Renal cortical epithelial cell (primary cell): ENCODE data around the gene PRMT2. TPM values are rescaled to one million over a fixed set of nuclear protein-coding genes. Genes with fewer than 3 reads are reported as not detected.
A peak's percentile ranks its signal among the peaks of the same experiment; 100 is the strongest.
"Not testable (repeated sequence)": the region's sequence is repeated elsewhere in the genome, so short reads cannot be mapped to it uniquely, and the experiment has no call there.

Experiments used
- DNase-seq: peaks from one replicate; pipeline ENCODE4 v3.0.0-alpha.2; 2011; ENCODE audit warnings: low read depth
- total RNA-seq: library from RNA; depleted of rRNA; stranded (reverse); fragments of >200 nt; gene quantifications from 2 replicates; pipeline ENCODE4 v1.2.3, GENCODE V29; 2014

Gene PRMT2
- total RNA-seq, 1 donor from 2014 or later: 163 TPM

DNA sequence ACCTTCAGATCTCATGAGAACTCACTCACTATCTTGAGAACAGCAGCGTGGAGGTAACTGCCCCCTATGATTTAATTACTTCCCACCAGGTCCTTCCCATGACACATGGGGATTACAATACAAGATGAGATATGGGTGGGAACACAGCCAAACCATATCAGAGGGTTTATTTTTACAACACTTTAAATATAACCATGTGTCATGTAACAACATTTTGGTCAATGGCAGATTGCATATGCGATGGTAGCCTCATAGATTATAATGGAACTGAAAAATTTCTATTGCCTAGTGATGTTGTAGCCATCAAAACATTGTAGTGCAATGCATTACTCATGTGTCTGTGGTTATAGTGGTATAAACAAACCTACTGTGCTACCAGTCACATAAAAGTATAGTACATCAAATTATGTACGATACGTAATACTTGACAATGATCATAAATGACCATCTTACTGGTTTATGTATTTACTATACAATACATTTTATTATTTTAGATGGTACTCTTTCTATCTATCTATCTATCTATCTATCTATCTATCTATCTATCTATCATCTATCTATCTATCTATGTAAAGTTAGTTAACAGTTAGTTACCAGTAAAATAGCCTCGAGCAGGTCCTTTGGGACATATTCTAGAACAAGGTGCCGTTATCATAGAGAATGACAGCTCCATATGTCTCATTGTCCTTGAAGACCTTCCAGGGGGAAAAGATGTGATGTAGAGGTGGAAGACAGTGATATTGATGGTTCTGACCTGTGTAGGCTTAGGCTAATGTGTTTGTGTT is 18.0 kb upstream of the PRMT2 start:
- no peak for DNase-seq

DNA sequence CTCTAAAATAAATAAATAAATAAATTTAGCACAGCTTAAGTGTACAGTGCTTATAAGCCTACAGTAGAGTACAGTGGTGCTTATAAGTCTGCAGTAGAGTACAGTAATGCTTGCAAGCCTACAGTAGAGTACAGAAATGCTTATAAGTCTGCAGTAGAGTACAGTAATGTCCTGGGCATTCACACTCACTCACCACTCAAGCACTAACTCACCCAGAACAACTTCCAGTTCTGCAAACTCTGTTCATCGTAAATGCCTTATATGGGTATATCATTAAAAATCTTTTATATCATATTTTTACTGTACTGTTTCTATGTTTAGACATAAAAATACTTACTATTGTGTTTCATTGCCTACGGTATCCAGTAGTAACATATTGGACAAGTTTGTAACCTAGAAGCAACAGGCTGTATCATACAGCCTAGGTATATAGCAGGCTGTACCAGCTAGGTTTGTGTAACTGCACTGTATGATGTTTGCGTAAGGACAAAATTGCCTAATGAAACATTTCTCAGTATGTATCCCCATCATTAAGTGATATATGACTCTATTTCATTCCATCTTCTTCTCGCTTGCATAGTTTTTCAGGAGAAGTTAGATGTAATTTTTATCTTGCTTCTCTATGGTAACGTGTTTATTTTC is 16.6 kb upstream of the PRMT2 start:
- DNase-seq: no peak

DNA sequence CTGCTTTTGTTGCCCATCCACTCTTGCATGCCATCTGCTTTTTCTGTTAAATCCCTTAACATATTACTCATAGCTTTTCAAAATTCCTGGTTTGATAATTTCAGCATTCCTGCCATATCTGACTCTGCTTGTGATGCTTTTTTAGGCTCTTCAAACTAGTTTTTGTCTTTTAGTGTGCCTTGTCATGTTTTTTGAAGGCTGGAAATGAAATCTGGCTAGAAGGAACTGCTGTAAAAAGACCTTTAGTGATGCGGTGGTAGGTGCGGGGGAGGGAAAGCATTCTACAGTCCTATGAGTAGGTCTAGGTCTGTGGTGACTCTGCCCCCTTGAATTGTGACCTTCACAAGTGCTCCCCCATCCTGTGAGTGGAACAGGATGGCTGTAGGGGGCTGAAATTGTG is 15.6 kb upstream of the PRMT2 start:
- DNase-seq: no peak

DNA sequence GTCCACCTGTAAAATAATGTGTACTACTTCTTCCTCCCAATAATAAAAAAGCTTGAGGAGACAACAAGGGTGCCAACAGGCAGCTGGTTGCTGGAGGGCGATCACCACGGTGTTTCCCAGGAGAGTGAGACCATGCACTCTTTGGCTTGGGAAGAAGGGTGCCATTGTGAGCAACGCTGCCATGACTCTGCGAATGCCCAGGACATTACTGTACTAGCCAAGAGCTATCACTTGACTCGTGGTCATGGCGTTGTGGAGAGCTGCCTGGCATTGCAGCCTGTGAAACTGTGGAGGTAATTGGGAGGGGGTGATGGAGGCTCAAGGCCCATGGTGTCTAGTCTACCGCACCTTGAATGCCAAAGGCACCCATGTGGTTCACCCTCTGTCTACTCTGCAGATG is 14.6 kb upstream of the PRMT2 start:
- DNase-seq: no peak

DNA sequence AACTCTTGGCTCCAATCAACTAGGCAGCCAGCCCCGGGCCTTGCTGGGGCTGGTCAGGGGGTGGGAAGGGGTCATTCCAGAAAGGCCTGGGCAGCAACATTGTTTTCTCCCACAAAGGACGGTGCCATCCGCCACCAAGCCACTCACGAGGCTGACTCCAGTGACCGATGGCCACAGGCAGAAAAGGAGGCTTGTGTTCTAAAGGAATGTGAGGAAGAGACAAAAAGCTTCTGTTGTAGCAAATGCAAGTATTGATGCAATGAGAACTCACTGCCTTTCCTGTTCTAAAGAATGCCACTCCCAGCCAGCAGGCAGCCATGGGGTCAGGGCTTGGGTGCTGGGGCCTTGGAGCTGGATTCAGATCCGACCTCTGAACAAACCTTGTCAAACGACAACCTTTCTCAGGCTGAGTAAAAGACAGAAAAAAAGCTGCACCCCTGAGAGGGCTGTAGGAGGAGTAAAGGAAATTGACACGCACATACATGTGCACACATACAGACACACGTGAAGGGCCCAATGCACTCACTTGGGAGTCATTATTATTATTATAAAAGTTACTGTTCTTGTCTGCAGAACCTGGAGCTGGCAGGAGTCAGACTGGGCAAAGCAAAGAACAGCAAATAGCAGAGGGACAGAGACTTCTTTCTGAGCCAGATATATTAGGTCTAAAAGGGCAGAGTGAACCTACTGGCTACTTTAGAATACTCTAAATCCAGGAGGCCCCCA is 13.9 kb upstream of the PRMT2 start:
- no peak for DNase-seq

DNA sequence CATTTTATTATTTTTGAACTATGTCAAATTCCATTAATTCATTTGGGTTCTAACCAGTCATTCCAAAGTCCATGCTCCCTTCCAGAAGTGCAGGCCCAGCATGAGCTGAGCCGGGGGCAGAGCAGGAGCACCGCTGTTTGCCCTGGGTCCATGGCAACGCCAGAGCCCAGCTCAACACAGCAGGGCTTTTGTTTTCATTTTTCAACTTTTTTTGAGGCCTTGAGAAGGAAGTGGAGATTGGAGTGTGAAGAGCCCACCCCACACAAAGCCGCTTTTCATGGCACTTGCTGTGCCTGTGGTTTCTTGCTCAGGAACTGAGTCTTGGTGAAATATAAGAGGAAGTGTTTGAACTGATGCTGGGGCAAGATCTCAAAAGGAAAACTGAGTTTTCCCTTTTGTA is 13.2 kb upstream of the PRMT2 start:
- DNase-seq: no peak

DNA sequence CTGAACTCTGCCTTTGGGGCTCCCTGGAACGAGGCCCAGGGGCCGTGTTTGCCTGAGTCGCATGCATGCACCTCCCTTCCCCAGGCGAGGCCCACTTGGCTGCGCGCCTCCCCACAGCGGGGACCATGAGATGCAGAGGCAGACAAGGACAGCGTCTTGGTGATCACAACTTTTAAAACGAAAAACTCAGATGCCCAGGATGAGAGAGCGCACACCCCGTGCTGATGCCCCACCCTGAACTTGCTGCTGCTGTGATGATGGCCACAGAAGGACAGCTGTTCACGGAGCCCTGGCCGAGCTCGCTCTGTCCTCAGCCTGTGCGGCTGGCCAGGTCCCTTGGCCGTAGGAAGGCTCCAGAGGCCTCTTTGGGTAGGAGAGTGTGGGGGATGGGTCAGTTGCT is 11.4 kb upstream of the PRMT2 start:
- DNase-seq: no peak

DNA sequence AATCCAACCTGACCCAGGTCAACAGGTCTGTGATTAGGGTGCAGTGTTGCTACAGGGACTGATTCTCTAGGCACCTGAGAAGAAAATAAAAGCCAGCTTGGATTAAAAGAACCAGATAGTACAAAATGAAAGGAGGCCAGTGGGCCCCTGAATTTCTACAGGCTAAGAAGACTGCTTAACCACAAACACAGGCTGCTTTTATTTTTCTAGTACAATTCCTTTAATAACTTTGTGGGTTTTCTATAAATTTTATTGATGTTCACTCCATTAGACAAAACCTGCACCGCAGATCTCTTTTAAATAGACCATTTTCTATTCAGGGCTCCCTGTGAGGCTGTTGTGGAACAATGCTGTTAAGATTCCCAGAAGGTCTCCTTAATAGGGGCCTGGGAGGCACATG is 9.7 kb upstream of the PRMT2 start:
- no peak for DNase-seq

DNA sequence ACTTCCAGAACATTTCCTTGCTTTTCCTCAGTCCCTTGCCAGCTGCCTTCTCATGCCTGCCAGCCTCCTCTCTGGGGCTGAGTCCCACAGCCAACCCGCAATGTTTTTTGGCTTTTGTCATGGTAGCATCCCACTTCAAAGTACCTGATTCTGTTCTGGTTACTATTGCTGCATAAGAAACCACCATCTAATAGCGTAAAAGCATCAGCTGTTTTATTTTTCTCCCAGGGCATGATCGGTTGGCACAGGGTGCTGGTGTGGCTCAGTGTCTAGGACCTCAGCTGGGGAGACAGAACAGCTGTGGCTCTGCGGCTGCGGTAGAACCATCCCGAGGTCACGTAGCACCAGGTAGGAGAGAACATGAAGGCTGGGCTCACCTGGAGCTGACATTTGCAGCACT is 8.9 kb upstream of the PRMT2 start:
- DNase-seq: no peak

DNA sequence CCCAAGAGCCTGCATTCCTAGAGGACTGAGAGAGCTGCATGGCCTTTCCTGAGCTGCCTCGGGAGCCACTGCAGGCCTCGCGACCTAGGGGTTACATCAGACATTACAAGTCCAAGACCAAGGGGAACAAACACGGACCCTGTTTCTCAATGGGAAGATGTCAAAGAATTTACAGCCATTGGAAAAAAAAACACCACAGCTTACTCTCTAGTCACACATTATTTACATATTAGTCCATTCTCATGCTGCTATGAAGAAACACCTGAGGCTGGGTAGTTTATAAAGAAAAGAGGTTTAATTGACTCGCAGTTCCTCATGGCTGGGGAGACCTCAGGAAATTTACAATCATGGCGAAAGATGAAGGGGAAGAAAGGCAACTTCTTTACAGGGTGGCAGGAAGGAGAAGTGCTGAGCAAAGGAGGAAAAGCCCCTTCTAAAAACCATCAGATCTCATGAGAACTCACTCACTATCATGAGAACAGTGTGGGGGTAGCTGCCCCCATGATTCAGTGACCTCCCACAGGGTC is 8.4 kb upstream of the PRMT2 start:
- no peak for DNase-seq

DNA sequence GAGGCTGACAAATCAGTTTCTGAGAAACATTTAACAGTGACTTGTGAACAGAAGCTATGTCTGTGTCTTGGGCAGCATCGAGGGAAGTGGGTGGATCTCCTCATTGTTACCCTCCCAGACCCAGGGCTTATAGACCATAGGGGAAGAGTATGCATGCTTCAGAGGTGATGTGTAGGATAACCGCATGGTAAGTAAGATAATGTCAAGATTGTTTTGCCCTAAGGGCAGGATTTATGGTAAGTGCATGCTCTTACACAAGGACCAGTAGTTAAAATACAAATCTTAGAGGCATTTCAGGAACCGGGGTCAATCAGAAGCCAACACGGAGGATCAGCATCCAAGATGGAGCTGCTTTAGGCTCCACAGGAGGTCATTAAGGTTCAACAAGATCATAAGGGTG is 7.7 kb upstream of the PRMT2 start:
- DNase-seq: no peak

DNA sequence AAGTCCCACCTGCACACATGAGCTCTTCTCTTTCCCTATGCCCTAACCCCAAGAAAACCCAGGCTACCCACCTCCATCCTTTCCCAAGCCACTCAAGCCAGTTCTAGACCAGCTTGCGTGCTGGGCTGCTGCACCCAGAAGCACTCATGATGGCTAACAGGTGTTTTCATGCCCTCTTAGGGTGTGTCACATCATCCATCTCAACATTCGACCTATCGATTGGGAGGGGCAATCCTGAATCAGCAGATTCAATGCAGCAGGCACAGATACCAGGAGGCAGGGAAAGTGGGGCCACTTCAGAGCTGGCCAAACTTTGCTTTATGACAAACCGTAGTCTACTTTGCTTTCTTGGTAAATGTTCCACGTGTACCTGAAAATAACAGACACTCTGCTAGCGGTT is 6.6 kb upstream of the PRMT2 start:
- DNase-seq: no peak

DNA sequence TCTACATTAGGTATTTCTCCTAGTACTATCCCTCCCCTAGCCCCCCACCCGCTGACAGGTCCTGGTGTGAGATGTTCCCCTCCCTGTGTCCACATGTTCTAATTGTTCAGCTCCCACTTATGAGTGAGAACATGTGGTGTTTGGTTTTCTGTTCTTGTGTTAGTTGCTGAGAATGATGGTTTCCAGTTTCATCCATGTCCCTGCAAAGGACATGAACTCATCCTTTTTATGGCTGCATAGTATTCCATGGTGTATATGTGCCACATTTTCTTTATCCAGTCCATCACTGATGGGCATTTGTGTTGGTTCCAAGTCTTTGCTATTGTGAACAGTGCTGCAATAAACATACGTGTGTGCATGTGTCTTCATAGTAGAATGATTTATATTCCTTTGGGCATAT is 4.6 kb upstream of the PRMT2 start:
- not testable (repeated sequence) for DNase-seq

DNA sequence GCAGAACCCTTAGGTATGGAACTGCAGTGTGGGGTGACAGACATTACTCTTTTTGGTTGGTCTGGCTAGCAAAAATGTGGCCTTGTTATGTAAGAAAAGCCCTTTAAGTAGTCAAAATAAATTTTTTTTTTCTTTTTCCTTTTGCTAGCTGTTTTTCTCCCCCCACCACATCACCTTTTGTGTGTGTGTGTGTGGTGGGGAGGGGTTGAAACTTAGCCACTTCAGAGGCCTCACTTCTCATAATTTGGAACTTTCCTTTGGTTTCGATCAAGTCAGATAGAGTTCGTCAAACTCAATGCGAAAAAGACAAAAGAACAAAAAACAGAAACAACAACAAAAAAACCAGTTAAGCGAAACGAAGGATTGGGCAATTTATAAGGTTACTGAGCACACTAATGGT is 1.9 kb upstream of the PRMT2 start:
- DNase-seq: no peak

DNA sequence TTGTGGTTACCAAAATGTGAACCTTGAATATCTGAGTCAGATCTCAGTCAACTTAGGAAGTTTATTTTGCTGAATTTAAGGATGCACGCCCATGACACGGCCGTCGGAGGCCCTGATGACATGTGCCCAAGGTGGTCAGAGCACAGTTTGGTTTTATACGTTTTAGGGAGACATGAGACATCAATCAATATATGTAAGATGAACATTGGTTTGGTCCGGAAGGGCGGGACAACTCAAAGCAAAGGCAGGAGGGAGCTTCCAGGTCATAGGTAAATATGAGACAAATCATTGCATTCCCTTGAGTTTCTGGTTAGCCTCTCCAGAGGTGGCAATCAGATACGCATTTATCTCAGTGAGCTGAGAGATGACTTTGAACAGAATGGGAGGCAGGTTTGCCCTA is 1.0 kb upstream of the PRMT2 start:
- DNase-seq: no peak

DNA sequence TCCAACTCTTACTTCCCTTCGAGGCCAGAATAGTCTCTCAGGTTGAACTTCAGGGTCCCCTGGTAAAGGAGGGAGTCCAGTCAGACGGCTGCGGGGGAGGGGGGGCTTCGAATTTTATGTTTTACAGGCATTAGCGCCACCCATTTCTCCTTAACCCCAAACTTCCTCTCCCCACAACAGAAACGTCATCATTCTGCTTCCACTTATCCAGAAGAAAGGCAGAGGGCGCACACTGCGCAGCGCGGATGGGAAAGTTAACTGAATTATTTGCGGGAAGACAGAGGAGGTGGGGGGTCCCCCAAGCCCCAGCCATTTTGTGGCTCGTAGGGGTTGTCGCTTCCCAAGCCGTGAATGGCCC is 529 bp upstream of the PRMT2 start:
- peak; percentile 74 for DNase-seq

DNA sequence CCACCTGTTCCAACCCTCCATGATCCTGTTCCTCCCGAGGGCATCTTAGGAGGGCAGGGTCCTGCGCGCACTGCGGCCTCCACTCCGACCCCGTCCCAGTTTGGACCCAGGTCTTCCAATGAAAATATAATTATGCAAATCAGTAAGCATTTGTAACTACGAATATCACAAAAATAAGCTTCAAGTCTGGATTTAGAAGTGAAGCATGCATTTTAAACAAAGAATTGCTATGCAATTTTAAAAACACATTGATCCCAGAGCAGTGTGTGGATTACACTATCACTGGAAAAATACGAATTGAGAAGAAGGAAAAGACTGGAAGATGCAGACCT is 673 bp downstream of the PRMT2 start:
- no peak for DNase-seq

DNA sequence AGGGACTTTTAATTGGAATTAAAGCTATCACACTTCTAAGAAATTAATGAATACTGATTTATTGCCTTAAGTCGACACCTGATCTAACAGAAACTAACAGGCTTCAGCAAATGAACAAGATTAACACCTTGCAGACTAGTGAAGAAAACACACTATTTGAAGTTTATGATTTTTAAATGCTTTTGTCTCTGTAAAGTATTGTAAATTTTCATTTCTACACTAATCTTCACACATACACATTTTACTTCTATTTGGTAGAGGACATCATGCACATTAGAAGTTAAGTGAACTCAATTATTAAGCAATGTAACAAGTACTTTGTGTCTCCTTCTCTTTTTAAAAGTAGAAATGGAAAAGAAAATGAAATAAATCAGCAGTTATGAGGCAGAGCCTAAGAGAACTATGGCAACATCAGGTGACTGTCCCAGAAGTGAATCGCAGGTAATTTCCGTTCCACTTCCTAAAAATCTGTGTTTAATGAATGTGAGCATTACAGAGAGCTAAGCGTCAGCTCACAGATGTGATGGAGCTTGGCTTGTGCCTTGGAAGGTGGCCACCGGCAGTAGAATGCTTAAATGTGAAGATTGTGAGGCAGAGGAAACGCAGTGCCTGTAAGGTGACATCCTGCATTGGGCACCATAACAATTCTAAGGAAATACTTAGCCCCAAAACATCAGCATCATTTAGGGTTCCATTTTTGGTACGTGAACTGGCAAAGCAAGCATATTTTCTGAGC is 1.2 kb downstream of the PRMT2 start:
- no peak for DNase-seq

DNA sequence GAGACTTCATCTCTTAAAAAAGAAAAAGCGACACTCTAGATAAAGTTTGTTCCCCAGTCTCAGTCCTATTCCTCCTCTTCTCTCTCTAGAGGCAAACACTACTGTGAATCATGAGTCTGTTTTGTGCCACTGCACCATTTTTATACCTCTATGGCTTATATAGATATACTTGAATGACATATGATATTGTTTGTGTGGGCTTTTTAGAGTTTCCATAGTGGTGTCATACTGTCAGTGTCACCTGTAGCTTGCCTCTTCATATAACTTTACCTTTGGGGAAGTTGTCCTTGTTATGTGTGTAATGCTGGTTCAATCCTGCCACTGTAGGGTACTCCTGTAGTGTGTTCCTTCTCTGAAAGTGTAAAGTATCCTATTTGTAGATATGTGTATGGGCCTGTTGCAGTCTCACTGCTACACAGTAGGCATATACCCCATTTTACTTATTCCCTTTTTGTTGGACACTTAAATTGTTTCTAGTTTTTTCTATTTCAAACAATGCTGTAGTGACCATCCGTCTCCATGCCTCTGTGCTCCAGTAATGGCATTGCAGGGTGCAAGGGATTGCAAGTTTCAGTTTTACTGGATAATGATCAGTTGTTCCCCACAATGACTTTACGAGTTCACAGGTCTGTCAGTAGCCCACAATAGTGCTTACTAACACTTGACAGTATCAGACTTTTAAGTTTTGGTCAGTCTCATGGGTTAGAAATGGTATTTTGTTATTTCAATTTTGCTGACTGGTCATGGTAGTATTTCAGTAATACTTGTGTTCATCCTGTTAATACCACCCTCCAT is 2.7 kb downstream of the PRMT2 start:
- DNase-seq: no peak

DNA sequence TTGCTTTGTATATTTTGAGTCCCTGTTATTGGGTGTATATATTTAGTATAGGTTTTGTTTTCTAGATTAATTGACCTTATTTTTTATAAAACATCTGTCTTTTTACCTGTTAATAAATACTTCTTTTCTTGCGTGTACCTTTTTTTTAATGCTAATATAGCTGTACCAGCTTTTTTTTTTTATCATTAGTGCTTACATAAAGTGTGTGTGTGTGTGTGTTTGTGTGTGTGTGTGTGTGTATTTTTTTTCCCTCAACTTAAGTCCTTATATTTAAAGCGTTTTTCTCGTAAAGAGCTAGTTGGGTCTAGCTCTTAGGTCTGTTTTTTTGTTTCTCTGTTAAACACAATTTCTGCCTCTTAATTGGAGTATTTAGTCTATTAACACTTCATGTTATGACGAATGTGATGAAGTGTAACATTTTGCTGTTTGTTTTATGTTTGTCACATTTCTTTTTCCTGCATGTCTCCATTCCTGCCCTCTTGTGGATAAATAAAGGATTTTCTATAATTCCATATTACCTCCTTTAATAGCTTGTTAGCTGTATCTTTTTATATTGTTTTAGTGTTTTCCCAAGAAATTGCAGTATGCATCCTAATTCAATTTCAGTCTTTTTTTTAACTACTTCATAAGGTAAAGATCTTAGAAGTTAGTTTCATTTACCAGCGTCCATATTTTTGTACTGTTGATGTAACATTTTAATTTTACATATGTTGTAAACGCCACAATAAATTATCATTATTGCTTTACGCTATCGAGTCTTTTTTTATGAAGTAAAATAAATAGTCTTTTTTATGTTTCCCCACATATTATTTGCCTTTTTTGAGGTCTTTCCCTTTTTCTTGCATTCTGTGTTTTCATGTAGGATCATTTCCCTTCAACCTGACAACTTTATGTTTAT is 4.3 kb downstream of the PRMT2 start:
- peak; percentile 36 for DNase-seq

DNA sequence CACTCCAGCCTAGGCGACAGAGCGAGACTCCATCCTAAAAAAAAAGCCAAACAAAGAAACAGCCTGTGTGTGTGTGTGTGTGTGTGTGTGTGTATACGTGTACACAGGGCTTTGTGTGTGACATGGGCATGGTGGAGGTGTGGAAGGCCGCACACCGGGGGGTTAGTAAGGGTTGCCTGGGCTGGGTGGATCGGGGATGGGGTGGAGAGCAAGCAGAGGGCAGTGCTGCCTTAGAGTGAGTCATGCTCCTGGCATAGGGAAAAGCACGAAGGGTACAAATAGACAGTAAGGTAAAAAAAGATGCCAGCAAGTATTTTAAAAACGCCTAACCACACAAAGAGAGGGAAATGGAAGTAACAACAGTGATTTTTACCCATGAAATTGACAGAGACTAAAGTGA is 6.2 kb downstream of the PRMT2 start:
- DNase-seq: no peak
